A673 (cell line): Measurements from ENCODE around the gene TCFL5. TPM values are rescaled to one million over a fixed set of nuclear protein-coding genes. Genes with fewer than 3 reads are reported as not detected.

Source experiments
- BruUV-seq: library from RNA; stranded (reverse); fragments of 400-500 nt; replicated peaks from 2 replicates; lab custom pipeline; 2021; lab: Mats Ljungman, UMichigan
- CTCF ChIA-PET: fragments of 300-600 bp; sonication (Branson Sonifier 250); formaldehyde crosslinking; loops from one replicate; lab custom pipeline; 2022; ENCODE audit warnings: antibody characterized with exemption; lab: Charles Lee
- POLR2A ChIA-PET: fragments of 300-600 bp; sonication (Branson Sonifier 250); formaldehyde crosslinking; loops from one replicate; lab custom pipeline; 2022; ENCODE audit warnings: antibody characterized with exemption; ENCODE audit not compliant: low non-redundant PET; lab: Charles Lee
- DNase-seq: peaks from one replicate; pipeline ENCODE4 v3.0.0-alpha.2; 2015; ENCODE audit warnings: low spot score
- H3K27ac ChIP-seq: fragments of 200-600 bp; sonication (generic); 2 replicates; pipeline ENCODE4 v1.5.1; 2016; ENCODE audit warnings: mixed run types, low read depth, mild to moderate bottlenecking, mixed read lengths, antibody characterized with exemption, low read length; ENCODE audit not compliant: poor library complexity, severe bottlenecking
- H3K27me3 ChIP-seq: fragments of 200-600 bp; sonication (generic); replicated peaks from 2 replicates; pipeline ENCODE4 v1.6.1; 2017; ENCODE audit warnings: mixed run types, low read depth, mild to moderate bottlenecking, mixed read lengths, antibody characterized with exemption, low read length; ENCODE audit not compliant: insufficient read depth, poor library complexity
- H3K36me3 ChIP-seq: fragments of 200-600 bp; sonication (generic); 2 replicates; pipeline ENCODE4 v1.6.1; 2016; ENCODE audit warnings: mixed run types, mild to moderate bottlenecking, mixed read lengths, antibody characterized with exemption, low read length; ENCODE audit not compliant: insufficient read depth, poor library complexity, severe bottlenecking
- H3K4me1 ChIP-seq: fragments of 200-600 bp; sonication (generic); 2 replicates; pipeline ENCODE4 v1.6.1; 2017; ENCODE audit warnings: mixed run types, mild to moderate bottlenecking, mixed read lengths, antibody characterized with exemption, low read length; ENCODE audit not compliant: insufficient read depth, poor library complexity, severe bottlenecking
- H3K4me3 ChIP-seq: fragments of 200-600 bp; sonication (generic); 2 replicates; pipeline ENCODE4 v1.5.1; 2016; ENCODE audit warnings: low read depth, mixed run types, mild to moderate bottlenecking, mixed read lengths, low read length; ENCODE audit not compliant: poor library complexity, severe bottlenecking
- H3K9me3 ChIP-seq: fragments of 200-600 bp; sonication (generic); 2 replicates; pipeline ENCODE4 v1.6.1; 2016; ENCODE audit warnings: mixed run types, low read depth, mild to moderate bottlenecking, mixed read lengths, antibody characterized with exemption, low read length; ENCODE audit not compliant: poor library complexity, severe bottlenecking
- EZH2 ChIP-seq: fragments of 200-600 bp; sonication (generic); IDR thresholded peaks from 2 replicates; pipeline ENCODE4 v1.6.1; 2017; ENCODE audit warnings: borderline replicate concordance, low read depth, mild to moderate bottlenecking, mixed read lengths, antibody characterized with exemption, low read length; ENCODE audit not compliant: poor library complexity, severe bottlenecking
- intact Hi-C: fragments of 100-400 bp; cut with micrococcal nuclease; formaldehyde crosslinking; loops from one replicate; pipeline ENCODE4 v1.10.0; 2022; ENCODE audit not compliant: unreplicated experiment
- total RNA-seq: library from RNA; stranded (reverse); gene quantifications from 2 replicates; pipeline ENCODE4 v1.2.3, GENCODE V29; 2021
- TF ChIP-seq, protein P1 (sequence below): fragments of 300-800, 200-600 bp; sonication (generic); conservative IDR thresholded peaks from 2 replicates; pipeline ENCODE4 v1.5.1; 2017; ENCODE audit warnings: low read depth, mild to moderate bottlenecking, antibody characterized with exemption, low read length, moderate library complexity, mixed read lengths

Gene TCFL5
- total RNA-seq, 1 experiment from 2014 or later: 13.9 TPM

DNA sequence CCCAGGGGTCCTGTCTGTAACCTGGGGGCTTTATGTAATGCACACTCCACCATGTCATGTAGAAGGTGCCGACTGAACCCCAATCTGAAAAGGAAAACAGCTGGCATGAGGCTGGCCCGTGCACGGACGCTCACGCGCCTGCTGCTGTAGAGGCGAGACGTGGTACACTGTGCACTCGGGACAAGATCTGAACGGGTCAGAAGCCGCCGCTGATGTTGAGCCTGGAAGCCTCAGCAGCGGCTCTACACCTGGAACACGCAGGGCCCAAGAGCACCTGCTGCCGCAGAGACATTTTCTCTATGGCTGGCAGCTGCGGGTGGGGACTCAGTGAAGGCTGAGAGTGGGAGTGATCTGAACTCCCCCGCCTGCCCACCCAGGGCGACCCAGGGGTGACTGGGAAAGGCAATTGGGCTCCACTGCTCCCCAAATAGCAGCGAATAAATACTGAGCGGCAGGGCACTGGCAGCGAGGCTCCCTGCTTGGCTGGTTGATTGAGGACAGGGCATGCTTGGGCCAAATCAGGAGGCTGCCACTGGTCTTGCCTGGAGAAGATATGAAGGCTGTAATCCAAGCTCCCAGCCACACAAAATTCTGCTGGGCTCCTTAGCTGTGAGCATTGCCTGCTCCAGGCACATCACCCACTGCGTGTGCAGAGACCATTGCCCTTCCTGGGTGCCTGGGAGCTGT is 59.5 kb downstream of the TCFL5 start:
- intact Hi-C loops: no loop called here
- Histone ChIP-seq H3K27me3 (no peaks in the 10 kb centered on the region), H3K9me3 (no peaks in the 10 kb centered on the region), H3K4me1 (peaks cover 24% of the 10 kb centered on the region), H3K36me3 (peaks cover 37% of the 10 kb centered on the region), H3K4me3 (no peak overlapping the region), H3K27ac (no peak overlapping the region)
- CTCF ChIA-PET: interaction anchor here (0.5 kb wide), 1 partner anchor 500 kb away, joined by 9 read pairs; no protein-coding TSS in a partner anchor
- POLR2A ChIA-PET: no interaction called here
- BruUV-seq: no TSS peak
- TF ChIP-seq, protein P1, sequence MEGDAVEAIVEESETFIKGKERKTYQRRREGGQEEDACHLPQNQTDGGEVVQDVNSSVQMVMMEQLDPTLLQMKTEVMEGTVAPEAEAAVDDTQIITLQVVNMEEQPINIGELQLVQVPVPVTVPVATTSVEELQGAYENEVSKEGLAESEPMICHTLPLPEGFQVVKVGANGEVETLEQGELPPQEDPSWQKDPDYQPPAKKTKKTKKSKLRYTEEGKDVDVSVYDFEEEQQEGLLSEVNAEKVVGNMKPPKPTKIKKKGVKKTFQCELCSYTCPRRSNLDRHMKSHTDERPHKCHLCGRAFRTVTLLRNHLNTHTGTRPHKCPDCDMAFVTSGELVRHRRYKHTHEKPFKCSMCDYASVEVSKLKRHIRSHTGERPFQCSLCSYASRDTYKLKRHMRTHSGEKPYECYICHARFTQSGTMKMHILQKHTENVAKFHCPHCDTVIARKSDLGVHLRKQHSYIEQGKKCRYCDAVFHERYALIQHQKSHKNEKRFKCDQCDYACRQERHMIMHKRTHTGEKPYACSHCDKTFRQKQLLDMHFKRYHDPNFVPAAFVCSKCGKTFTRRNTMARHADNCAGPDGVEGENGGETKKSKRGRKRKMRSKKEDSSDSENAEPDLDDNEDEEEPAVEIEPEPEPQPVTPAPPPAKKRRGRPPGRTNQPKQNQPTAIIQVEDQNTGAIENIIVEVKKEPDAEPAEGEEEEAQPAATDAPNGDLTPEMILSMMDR: no peak
- TF ChIP-seq EZH2: no peak
- DNase-seq: no peak

DNA sequence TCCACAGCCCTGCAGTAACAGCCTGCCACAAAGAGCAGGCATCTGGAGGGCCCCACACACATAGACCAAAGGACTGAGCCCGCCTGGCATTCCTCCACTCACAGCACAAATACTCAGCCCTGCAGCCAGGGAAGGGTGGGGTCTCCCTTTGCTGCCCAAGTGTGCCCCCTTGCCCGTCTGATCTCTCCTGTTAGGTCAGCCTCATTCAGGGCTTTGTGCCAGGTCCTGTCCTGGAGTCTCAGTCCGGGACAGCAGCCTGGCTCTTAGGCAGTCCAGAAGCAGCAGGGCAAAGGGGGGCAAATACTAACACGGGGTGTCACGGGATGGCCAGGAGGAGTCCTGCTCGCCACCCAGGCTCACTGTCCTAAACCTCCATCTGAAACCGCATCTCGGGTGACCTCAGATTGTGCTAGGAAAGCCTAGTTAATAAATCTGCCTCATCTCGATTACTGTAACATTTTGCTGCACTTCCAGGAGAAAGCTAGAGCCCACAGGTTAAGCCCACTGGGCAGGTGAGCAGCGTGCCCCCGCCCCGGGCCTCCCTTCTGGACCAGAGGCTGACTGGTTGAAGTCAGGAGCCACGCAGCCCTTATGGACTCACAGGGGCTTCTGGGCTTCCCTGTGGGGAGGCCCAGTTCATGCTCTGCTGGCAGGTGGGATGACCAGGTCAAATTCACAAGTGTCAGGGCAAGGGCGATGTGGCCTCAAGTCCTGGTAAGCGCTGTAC is 60.2 kb downstream of the TCFL5 start:
- ChIA-PET CTCF (no interaction called here), POLR2A (no interaction called here)
- H3K9me3 ChIP-seq: no peaks in the 10 kb centered on the region
- no peak for TF ChIP-seq EZH2
- TF ChIP-seq, protein P1: no peak
- no peaks in the 10 kb centered on the region for H3K27me3 ChIP-seq
- no peak overlapping the region for H3K27ac ChIP-seq
- H3K36me3 ChIP-seq: peaks cover 37% of the 10 kb centered on the region
- intact Hi-C loops: no loop called here
- H3K4me1 ChIP-seq: peaks cover 24% of the 10 kb centered on the region
- DNase-seq: no peak
- no TSS peak for BruUV-seq
- no peak overlapping the region for H3K4me3 ChIP-seq

GRCh38 chr20:62800314-62801259 is 61.0 kb downstream of the TCFL5 start:
- ChIA-PET CTCF (no interaction called here), POLR2A (no interaction called here)
- BruUV-seq: no TSS peak
- no peaks in the 10 kb centered on the region for H3K9me3 ChIP-seq
- TF ChIP-seq EZH2: no peak
- TF ChIP-seq, protein P1: no peak
- intact Hi-C loops: no loop called here
- H3K4me1 ChIP-seq: peaks cover 15% of the 10 kb centered on the region
- peaks cover 37% of the 10 kb centered on the region for H3K36me3 ChIP-seq
- H3K27me3 ChIP-seq: no peaks in the 10 kb centered on the region
- no peak for DNase-seq
- H3K27ac ChIP-seq: no peak overlapping the region
- no peak overlapping the region for H3K4me3 ChIP-seq
